ENCODE results near the gene OPA1.
A peak's percentile ranks its signal among the peaks of the same experiment; 100 is the strongest.

OPA1 gene

GRCh38 chr3:193592841-193593667, at the start of gene OPA1:
OPA1 (plus strand) TSS chr3:193593208; CDS start chr3:193593378, 170 bp downstream.
- DNase-seq, result peak; percentile 94

DNA sequence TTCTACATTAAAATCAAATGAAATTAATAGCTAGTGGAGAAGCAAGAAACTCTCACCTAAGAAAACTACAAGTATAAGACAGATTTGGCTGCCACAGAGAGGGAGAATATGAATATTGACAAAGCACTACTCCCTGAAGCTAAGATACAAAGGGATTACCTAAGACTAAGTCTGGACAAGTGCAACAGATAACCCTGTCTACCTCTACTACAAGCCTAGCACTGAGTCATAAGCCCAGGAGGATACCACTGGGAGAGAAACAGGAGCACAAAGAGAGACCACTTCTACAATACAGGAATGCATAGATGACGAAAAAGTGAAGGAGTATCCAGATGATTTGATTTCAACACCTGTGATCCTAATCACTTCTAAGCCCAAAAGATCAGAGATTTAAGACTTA, 48.7 kb upstream of the OPA1 start:
- DNase-seq, result no peak

- no peak for DNase-seq
These were observed 47.7 kb upstream of the OPA1 start for GRCh38 chr3:193545304-193545703.

DNA sequence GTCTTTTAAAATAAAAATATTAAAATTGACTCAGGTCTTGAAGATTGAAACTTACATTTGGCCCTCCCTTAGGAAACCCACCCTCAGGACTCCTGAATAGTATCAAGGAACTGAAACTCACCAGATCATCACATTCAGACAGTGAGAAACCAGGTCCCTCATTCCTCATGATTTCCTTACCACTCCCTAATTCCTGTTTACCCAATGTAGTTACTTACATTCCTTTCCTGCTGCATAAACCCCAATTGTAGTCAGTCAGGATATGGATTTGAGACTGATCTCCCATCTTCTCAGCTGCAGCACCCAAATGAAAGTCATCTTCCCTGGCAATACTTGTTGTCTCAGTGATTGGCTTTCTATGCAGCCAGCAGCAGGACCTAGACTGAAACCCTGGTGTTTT, 46.9 kb upstream of the OPA1 start:
- DNase-seq, result no peak

- no peak for DNase-seq
These were observed 44.6 kb upstream of the OPA1 start for GRCh38 chr3:193548406-193548805.

DNA sequence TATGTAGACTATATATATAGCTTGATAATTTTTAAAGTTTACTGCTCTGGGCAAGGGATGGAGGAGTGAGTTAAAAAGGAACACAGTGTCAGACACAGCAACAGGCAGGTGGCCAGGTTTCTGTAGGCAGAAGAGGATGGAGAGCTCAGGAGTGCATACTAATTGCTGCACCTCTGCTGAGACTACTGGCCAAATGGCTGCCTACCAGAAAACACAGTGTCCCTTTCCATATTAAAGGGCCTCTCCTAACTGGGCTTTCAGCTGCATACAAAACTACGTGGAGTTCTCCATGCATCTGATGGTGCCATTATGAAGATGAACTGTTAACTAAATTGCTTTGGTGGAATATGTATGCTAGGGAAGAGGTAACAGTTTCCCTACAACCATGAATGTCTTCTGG, 40.1 kb upstream of the OPA1 start:
- DNase-seq, result no peak

DNA sequence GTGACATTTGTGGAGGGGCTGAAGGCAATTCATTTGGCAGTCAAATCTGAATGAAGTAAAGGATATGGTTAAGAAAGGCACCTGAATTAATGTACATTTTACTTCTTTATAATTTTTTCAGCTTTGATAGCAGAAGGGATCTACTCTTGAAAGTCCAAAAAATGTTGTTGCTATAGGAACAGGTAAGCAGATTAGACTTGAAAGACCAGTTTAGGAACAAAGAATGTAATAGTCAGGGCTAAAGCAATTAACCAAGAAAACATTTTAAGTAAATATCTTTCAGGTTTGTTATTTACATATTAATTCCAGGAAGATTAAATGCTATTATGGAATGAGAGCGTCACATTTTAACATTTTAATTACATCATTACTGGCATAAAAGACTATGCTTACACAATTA, 39.4 kb upstream of the OPA1 start:
- DNase-seq, result no peak

GRCh38 chr3:193554811-193555210, 38.2 kb upstream of the OPA1 start, which contains the start of gene ATP13A4:
ATP13A4 (minus strand) TSS chr3:193554895; CDS start chr3:193554799, 96 bp downstream.
- no peak for DNase-seq

DNA sequence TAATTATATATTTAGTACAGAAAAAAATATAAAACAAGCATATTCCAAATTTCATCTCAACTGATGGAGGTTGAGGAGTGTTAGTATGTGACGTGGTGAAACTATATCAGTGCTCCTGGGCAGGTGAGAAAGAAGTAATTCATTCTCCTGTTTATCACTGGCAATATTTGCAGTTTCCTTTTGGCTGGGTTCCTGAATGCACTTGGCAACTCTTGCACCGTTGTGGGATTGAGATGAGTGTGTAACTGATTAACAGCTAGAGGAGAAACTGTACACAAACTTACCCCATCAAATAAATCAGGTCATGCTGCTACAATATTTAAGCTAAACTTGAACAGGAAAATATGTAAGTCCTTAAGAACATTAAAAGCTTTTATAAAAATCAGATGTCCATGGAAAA, 36.2 kb upstream of the OPA1 start:
- DNase-seq, result no peak

DNA sequence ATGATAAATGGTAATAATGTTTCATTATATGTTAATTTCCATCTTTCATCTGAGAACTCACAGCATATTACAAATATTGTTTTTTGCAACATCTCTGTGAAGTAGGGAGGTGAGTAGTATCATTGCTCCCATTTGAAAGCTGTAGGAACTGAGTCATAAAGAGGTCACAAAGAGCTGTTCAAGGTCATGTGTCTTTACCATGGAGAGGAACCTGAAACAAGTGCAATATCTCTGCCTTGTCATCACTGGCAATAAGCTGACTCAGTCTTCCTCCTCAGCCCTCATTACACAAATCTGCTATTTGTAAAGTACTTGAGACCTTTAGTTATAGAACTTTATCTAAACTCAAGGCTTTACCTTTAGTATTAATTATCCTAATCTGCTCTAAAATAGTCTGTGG, 33.9 kb upstream of the OPA1 start:
- DNase-seq, result no peak

GRCh38 chr3:193560091-193560490, 32.9 kb upstream of the OPA1 start:
- DNase-seq, result no peak

- DNase-seq, result no peak
These were observed 32.1 kb upstream of the OPA1 start for GRCh38 chr3:193560870-193561269.

- DNase-seq, result no peak
These were observed 29.6 kb upstream of the OPA1 start for GRCh38 chr3:193563426-193563825.

DNA sequence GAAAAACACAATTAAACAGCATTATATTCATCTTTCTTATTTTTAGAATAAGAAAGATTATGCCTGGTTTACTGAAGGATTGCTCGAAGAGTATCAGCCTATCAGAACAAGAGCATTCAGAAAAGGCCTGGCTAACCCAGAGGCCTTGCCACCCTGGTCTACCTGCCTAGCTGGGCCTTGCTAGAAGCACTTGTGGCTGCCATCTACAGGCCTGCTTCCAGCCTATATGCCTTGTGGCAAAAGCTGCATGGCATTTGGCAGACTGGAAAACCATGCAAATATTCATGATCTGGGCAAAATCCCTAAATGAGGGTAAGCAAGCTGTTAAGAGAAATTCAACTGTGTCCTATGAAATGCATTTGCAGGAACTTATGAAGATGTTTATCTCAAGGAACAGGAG, 29.0 kb upstream of the OPA1 start:
- DNase-seq, result no peak

- DNase-seq, result no peak
These were observed 23.9 kb upstream of the OPA1 start for GRCh38 chr3:193569119-193569518.

GRCh38 chr3:193572426-193572908, 20.5 kb upstream of the OPA1 start:
- peak; percentile 53 for DNase-seq

GRCh38 chr3:193573403-193574191, 19.4 kb upstream of the OPA1 start:
- no peak for DNase-seq

- DNase-seq, result no peak
These were observed 18.4 kb upstream of the OPA1 start for GRCh38 chr3:193574488-193575070.

DNA sequence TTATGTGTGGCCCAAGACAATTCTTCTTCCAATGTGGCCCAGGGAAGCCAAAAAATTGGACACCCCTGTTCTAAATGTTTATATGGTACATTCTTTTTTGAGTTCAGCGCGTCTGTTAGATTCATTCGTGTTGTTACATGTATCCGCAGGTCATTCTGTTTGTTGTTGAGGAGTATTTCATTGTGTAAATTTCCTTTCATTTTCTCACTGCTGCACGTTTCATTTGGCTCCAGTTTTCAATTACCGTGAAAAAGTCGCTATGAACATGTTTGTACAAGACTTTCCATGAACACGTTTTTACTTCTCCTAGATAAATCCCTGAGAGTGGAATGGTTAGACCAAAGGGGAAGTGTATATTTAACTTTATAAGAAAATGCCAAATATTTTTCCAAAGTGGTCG, 7.5 kb upstream of the OPA1 start:
- DNase-seq, result no peak

DNA sequence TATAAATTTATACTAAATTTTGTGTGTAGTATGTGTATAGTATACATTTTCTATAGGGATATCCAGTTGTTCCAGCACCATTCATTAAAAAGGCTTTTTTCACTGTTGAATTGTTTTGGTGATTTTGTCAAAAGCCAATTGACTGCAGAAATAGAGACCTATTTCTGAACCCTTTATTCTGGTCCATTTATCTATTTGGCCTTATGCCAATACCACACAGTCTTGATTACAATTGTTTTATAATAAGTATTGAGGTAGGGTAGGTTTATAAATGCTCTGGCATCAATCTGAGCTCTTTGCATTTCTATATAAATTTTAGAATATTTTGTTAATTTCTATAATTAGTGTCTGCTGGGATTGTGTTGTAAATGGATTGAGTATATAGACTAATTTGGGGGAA, 6.5 kb upstream of the OPA1 start:
- DNase-seq, result no peak

- DNase-seq, result no peak
These were observed 3.9 kb upstream of the OPA1 start for GRCh38 chr3:193589129-193589528.

GRCh38 chr3:193589616-193590015, 3.4 kb upstream of the OPA1 start:
- no peak for DNase-seq

DNA sequence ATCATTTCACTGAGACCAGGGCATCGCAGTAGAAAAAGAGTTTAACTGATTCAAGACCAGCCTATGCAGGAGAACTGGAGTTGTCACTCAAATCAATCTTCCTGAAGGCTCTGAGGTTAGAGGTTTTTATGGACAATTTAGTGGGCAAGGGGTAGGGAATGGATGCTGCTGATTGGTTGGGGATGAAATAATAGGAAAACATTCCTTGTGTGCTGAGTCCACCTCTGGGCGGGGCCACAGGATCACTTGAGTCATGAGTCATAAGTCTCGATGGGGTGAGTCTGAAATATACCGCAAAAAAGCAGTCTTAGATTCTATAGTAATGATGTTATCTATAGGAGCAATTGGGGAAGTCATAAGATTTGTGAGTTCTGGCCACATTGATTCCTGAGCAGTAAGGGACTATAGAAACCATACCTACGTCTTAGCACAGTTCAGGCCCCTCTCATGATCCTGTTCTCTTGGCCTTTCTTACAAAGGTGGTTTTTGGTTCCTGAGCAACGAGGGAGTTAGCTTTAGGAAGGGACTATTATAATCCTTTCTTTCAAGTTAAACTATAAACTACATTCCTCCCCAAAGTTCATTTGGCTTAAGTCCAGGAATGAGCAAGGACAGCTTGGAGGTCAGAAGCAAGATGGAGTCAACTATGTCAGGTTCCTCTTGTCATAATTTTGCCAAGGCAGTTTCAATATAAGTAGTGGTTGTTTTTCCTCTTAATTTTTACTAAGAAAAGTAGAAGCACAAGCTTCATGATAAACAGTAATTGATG, 2.7 kb upstream of the OPA1 start:
- no peak for DNase-seq

Data from activated CD8-positive, alpha-beta memory T cell treated with anti-CD3 and anti-CD28 coated beads, Interleukin-2, amount 50 U/mL, for 48 hours (primary cell).